ENCODE measurements around the gene KCNMB3. TPM values are rescaled to one million over a fixed set of nuclear protein-coding genes. Genes with fewer than 3 reads are reported as not detected.
"Not testable (repeated sequence)": the region's sequence is repeated elsewhere in the genome, so short reads cannot be mapped to it uniquely, and the experiment has no call there.

KCNMB3 gene
- total RNA-seq, 2 donors from 2014 or later, result 2.7 to 3.1 TPM

- DNase-seq (ENCODE audit: low spot score), result no peak
- intact Hi-C loops (cut with DNase I), result no loop called here
Measured at GRCh38 chr3:179227349-179227748, 23.6 kb downstream of the KCNMB3 start.

GRCh38 chr3:179224584-179224983, 26.3 kb downstream of the KCNMB3 start:
- intact Hi-C loops (cut with DNase I), result no loop called here
- no peak for DNase-seq (ENCODE audit: low spot score)

GRCh38 chr3:179223548-179223947, 27.4 kb downstream of the KCNMB3 start:
- DNase-seq (ENCODE audit: low spot score), result no peak
- intact Hi-C loops (cut with DNase I), result no loop called here

- intact Hi-C loops (cut with DNase I), result not testable (repeated sequence)
Measured at GRCh38 chr3:179218213-179218612, 32.7 kb downstream of the KCNMB3 start.

GRCh38 chr3:179215550-179215949, 35.4 kb downstream of the KCNMB3 start:
- DNase-seq (ENCODE audit: low spot score); intact Hi-C loops (cut with DNase I): not testable (repeated sequence)

More at GRCh38 chr3:179218213-179218612, 32.7 kb downstream of the KCNMB3 start:
- DNase-seq (ENCODE audit: low spot score), result not testable (repeated sequence)

GRCh38 chr3:179200790-179201189, 50.1 kb downstream of the KCNMB3 start:
- no peak for DNase-seq (ENCODE audit: low spot score)
- intact Hi-C loops (cut with DNase I), result no loop called here

GRCh38 chr3:179196700-179197099, 54.2 kb downstream of the KCNMB3 start:
- intact Hi-C loops (cut with DNase I), result no loop called here
- no peak for DNase-seq (ENCODE audit: low spot score)

- no peak for DNase-seq (ENCODE audit: low spot score)
- intact Hi-C loops (cut with DNase I), result no loop called here
Measured at GRCh38 chr3:179196098-179196497, 54.8 kb downstream of the KCNMB3 start.

GRCh38 chr3:179194931-179195330, 56.0 kb downstream of the KCNMB3 start:
- DNase-seq (ENCODE audit: low spot score), result no peak
- intact Hi-C loops (cut with DNase I), result no loop called here

Other genes with a start within 250 kb of the KCNMB3 start
- gene ZMAT3, start 179.3 kb downstream of the KCNMB3 start, total RNA-seq, result 10 to 100 TPM; 27.9 to 28.4 TPM
- gene PIK3CA, start 102.8 kb downstream of the KCNMB3 start, total RNA-seq, result 10 to 100 TPM; 34.9 to 46.9 TPM
- gene ZNF639, start 71.9 kb upstream of the KCNMB3 start, total RNA-seq, result 10 to 100 TPM; 31.6 to 40.9 TPM
- 10 to 100 TPM; 45.1 to 51.2 TPM for gene MFN1, start 96.6 kb upstream of the KCNMB3 start, total RNA-seq
- 10 to 100 TPM; 59.0 to 66.6 TPM for gene GNB4, start 200.4 kb upstream of the KCNMB3 start, total RNA-seq

All from posterior vena cava (tissue), 2 donors.